CD14-positive monocyte (primary cell): ENCODE data around the gene ANO6. TPM values are rescaled to one million over a fixed set of nuclear protein-coding genes. Genes with fewer than 3 reads are reported as not detected.

Experiments
- DNase-seq, 3 donors: peaks; one replicate each; pipeline ENCODE4 v3.0.0-alpha.2; 2011 to 2022
- H2AFZ ChIP-seq: 2 replicates; pipeline ENCODE4 v1.6.0; 2012; ENCODE audit warnings: mild to moderate bottlenecking, low read depth, low read length, inconsistent platforms; ENCODE audit not compliant: insufficient read depth, poor library complexity, severe bottlenecking
- H3K27ac ChIP-seq, 2 donors: 1 replicate in 1 of 2; 2 replicates in 1 of 2; pipeline ENCODE4 v1.5.1; 2012 to 2013; ENCODE audit warnings: low read length in 2 of 2, control low read depth in 1 of 2, inconsistent platforms in 1 of 2, low read depth in 1 of 2, mild to moderate bottlenecking in 1 of 2
- H3K27me3 ChIP-seq, 2 donors: one replicate each; pipeline versions ENCODE4 v1.6.0 to v1.6.1; 2011 to 2013; ENCODE audit warnings: low read length in 2 of 2; ENCODE audit not compliant: control insufficient read depth in 2 of 2, insufficient read depth in 2 of 2
- H3K36me3 ChIP-seq, 2 donors: replicated peaks in 1 of 2; 1 replicate in 1 of 2; 2 replicates in 1 of 2; pipeline versions ENCODE4 v1.5.1 to v1.6.1; 2012 to 2013; ENCODE audit warnings: low read length in 2 of 2, control low read depth in 1 of 2, inconsistent platforms in 1 of 2, mild to moderate bottlenecking in 1 of 2; ENCODE audit not compliant: insufficient read depth in 2 of 2, control insufficient read depth in 1 of 2
- H3K4me1 ChIP-seq, 2 donors: 1 replicate in 1 of 2; 2 replicates in 1 of 2; pipeline versions ENCODE4 v1.5.1 to v1.6.1; 2012 to 2013; ENCODE audit warnings: low read length in 2 of 2, control low read depth in 1 of 2, inconsistent platforms in 1 of 2, mild to moderate bottlenecking in 1 of 2, moderate library complexity in 1 of 2; ENCODE audit not compliant: insufficient read depth in 2 of 2, control insufficient read depth in 1 of 2
- H3K4me2 ChIP-seq: replicated peaks from 2 replicates; pipeline ENCODE3; 2012; ENCODE audit warnings: low read length, moderate library complexity, mild to moderate bottlenecking; ENCODE audit not compliant: poor library complexity, severe bottlenecking; ENCODE audit errors: extremely low read depth
- H3K4me3 ChIP-seq, 3 experiments: fragments of 200-600 bp in 1 of 3; sonication (generic) in 1 of 3; replicated peaks in 1 of 3; 1 replicate in 2 of 3; 2 replicates in 1 of 3; pipeline ENCODE4 v1.5.1; 2011 to 2013; ENCODE audit warnings: low read length in 3 of 3, mild to moderate bottlenecking in 3 of 3, control low read depth in 2 of 3, low read depth in 2 of 3, inconsistent platforms in 1 of 3, moderate library complexity in 1 of 3
- H3K79me2 ChIP-seq: 2 replicates; pipeline ENCODE4 v1.6.0; 2012; ENCODE audit warnings: mild to moderate bottlenecking, control low read depth, inconsistent platforms, low read length, moderate library complexity; ENCODE audit not compliant: insufficient read depth
- H3K9ac ChIP-seq: 2 replicates; pipeline ENCODE4 v1.6.0; 2017; ENCODE audit warnings: low read length, mild to moderate bottlenecking; ENCODE audit not compliant: insufficient read depth, poor library complexity, severe bottlenecking
- H3K9me3 ChIP-seq, 2 donors: replicated peaks in 1 of 2; 1 replicate in 1 of 2; 2 replicates in 1 of 2; pipeline versions ENCODE4 v1.5.1 to v1.6.1; 2012 to 2013; ENCODE audit warnings: low read length in 2 of 2, control low read depth in 1 of 2; ENCODE audit not compliant: control insufficient read depth in 1 of 2, insufficient read depth in 1 of 2
- H4K20me1 ChIP-seq: 2 replicates; pipeline ENCODE4 v1.6.0; 2012; ENCODE audit warnings: mild to moderate bottlenecking, low read length, control low read depth, moderate library complexity; ENCODE audit not compliant: insufficient read depth
- H3K27ac Mint-ChIP-seq, 7 donors: one replicate each; pipeline ENCODE4 v1.8.0; 2020; ENCODE audit warnings: mild to moderate bottlenecking in 7 of 7, mixed read lengths in 7 of 7, moderate library complexity in 6 of 7, inconsistent platforms in 2 of 7
- H3K27me3 Mint-ChIP-seq, 3 donors: one replicate each; pipeline ENCODE4 v1.8.0; 2021 to 2022; ENCODE audit warnings: low read depth in 3 of 3, mild to moderate bottlenecking in 3 of 3, mixed read lengths in 3 of 3, moderate library complexity in 3 of 3, inconsistent platforms in 1 of 3
- H3K36me3 Mint-ChIP-seq, 2 donors: one replicate each; pipeline ENCODE4 v1.8.0; 2020; ENCODE audit warnings: mixed read lengths in 2 of 2, inconsistent platforms in 1 of 2, mild to moderate bottlenecking in 1 of 2
- H3K4me1 Mint-ChIP-seq: one replicate; pipeline ENCODE4 v1.8.0; 2020; ENCODE audit warnings: mild to moderate bottlenecking, mixed read lengths
- H3K4me3 Mint-ChIP-seq, 2 donors: one replicate each; pipeline ENCODE4 v1.8.0; 2020; ENCODE audit warnings: mild to moderate bottlenecking in 2 of 2, mixed read lengths in 2 of 2, moderate library complexity in 1 of 2
- H3K9me3 Mint-ChIP-seq, 7 donors: one replicate each; pipeline ENCODE4 v1.8.0; 2020 to 2022; ENCODE audit warnings: mixed read lengths in 7 of 7, mild to moderate bottlenecking in 6 of 7, moderate library complexity in 6 of 7, inconsistent platforms in 2 of 7
- WGBS: methylation state at CpG from one replicate; pipeline ENCODE4 v1.1.5; 2013; ENCODE audit warnings: missing lambda C conversion rate; ENCODE audit not compliant: insufficient coverage; 5-methylcytosine and 5-hydroxymethylcytosine counted together
- intact Hi-C, 2 donors: fragments of 100-400 bp; cut with micrococcal nuclease; formaldehyde crosslinking; loops; one replicate each; pipeline versions ENCODE4 v1.15.0 to v1.15.1; 2023
- polyA plus RNA-seq, 3 donors: library from polyadenylated mRNA; depleted of rRNA in 1 of 3; unstranded in 2 of 3; stranded (reverse) in 1 of 3; fragments of 300-500 nt in 2 of 3; fragments of >200 nt in 1 of 3; fragmentation: Illumina TruSeq in 2 of 3; gene quantifications; 1 replicate in 2 of 3; 2 replicates in 1 of 3; pipeline ENCODE4 v1.2.3, GENCODE V29; 2012 to 2021
- TF ChIP-seq, protein P1 (sequence below): fragments of 200-600 bp; IDR thresholded peaks from one replicate; pipeline ENCODE4 v1.8.0; 2022; ENCODE audit warnings: antibody characterized with exemption, mild to moderate bottlenecking

ANO6 gene
- polyA plus RNA-seq, 3 donors = 20.2 to 48.7 (median 34.1) TPM

GRCh38 chr12:45326358-45326975 is 110.6 kb downstream of the ANO6 start:
- WGBS = 100% methylated on average over 1 of the region's 3 CpGs

GRCh38 chr12:45327823-45328383 is 112.0 kb downstream of the ANO6 start:
- H3K27ac Mint-ChIP-seq = no peak overlapping the region
- Histone ChIP-seq H3K9ac (no peak overlapping the region), H3K4me1 (no peaks in the 10 kb centered on the region), H3K27ac (no peak overlapping the region), H4K20me1 (peaks cover 33% of the 10 kb centered on the region), H2AFZ (no peak overlapping the region), H3K9me3 (no peaks in the 10 kb centered on the region), H3K4me3 (no peak overlapping the region), H3K4me2 (no peak overlapping the region), H3K27me3 (no peaks in the 10 kb centered on the region), H3K36me3 (peaks cover 17 to 25% of the 10 kb centered on the region in 2 donors), H3K79me2 (peaks cover 9% of the 10 kb centered on the region)
- intact Hi-C loops = no loop called here
- H3K4me1 Mint-ChIP-seq = peaks cover 2% of the 10 kb centered on the region
- TF ChIP-seq, protein P1, sequence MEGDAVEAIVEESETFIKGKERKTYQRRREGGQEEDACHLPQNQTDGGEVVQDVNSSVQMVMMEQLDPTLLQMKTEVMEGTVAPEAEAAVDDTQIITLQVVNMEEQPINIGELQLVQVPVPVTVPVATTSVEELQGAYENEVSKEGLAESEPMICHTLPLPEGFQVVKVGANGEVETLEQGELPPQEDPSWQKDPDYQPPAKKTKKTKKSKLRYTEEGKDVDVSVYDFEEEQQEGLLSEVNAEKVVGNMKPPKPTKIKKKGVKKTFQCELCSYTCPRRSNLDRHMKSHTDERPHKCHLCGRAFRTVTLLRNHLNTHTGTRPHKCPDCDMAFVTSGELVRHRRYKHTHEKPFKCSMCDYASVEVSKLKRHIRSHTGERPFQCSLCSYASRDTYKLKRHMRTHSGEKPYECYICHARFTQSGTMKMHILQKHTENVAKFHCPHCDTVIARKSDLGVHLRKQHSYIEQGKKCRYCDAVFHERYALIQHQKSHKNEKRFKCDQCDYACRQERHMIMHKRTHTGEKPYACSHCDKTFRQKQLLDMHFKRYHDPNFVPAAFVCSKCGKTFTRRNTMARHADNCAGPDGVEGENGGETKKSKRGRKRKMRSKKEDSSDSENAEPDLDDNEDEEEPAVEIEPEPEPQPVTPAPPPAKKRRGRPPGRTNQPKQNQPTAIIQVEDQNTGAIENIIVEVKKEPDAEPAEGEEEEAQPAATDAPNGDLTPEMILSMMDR = no peak
- H3K4me3 Mint-ChIP-seq = no peak overlapping the region
- no peaks in the 10 kb centered on the region for H3K9me3 Mint-ChIP-seq
- H3K27me3 Mint-ChIP-seq = no peaks in the 10 kb centered on the region
- WGBS = no CpG with 5 or more reads among the region's 2 CpGs
- H3K36me3 Mint-ChIP-seq = peaks cover 14 to 29% of the 10 kb centered on the region in 2 donors
- DNase-seq = no peak

More at GRCh38 chr12:45326358-45326975, 110.6 kb downstream of the ANO6 start:
- Mint-ChIP-seq H3K4me1 (peaks cover 2% of the 10 kb centered on the region), H3K4me3 (no peak overlapping the region), H3K27me3 (no peaks in the 10 kb centered on the region), H3K36me3 (peaks cover 10 to 24% of the 10 kb centered on the region in 2 donors), H3K27ac (no peak overlapping the region), H3K9me3 (no peaks in the 10 kb centered on the region)
- Histone ChIP-seq H3K4me1 (no peaks in the 10 kb centered on the region), H3K9ac (no peak overlapping the region), H3K27me3 (no peaks in the 10 kb centered on the region), H3K4me3 (no peak overlapping the region), H2AFZ (no peak overlapping the region), H3K79me2 (peaks cover 15% of the 10 kb centered on the region), H4K20me1 (peaks cover 48% of the 10 kb centered on the region), H3K9me3 (no peaks in the 10 kb centered on the region), H3K36me3 (peaks cover 3 to 26% of the 10 kb centered on the region in 2 donors), H3K27ac (no peak overlapping the region), H3K4me2 (no peak overlapping the region)
- TF ChIP-seq, protein P1 = no peak
- intact Hi-C loops = no loop called here
- DNase-seq = no peak
